Effector memory CD4-positive, alpha-beta T cell (primary cell): ENCODE measurements around the gene LDLRAD4.

Source experiments
- DNase-seq, 3 donors: peaks; one replicate each; pipeline ENCODE4 v3.0.0-alpha.2; 2020
- H3K27ac ChIP-seq: 2 replicates; pipeline ENCODE4 v1.7.0; 2013; ENCODE audit warnings: mild to moderate bottlenecking, low read length, moderate library complexity; ENCODE audit not compliant: insufficient read depth, poor library complexity, severe bottlenecking
- H3K27me3 ChIP-seq: replicated peaks from 2 replicates; pipeline ENCODE4 v1.7.0; 2013; ENCODE audit warnings: mild to moderate bottlenecking, low read length; ENCODE audit not compliant: insufficient read depth, control insufficient read depth, poor library complexity, severe bottlenecking
- H3K36me3 ChIP-seq: 2 replicates; pipeline ENCODE4 v1.7.0; 2013; ENCODE audit warnings: mild to moderate bottlenecking, low read length, moderate library complexity; ENCODE audit not compliant: control insufficient read depth, insufficient read depth
- H3K4me1 ChIP-seq: 2 replicates; pipeline ENCODE4 v1.7.0; 2013; ENCODE audit warnings: low read length, mild to moderate bottlenecking; ENCODE audit not compliant: control insufficient read depth, insufficient read depth, poor library complexity, severe bottlenecking
- H3K4me3 ChIP-seq: 2 replicates; pipeline ENCODE4 v1.7.0; 2013; ENCODE audit warnings: low read length, low read depth, mild to moderate bottlenecking; ENCODE audit not compliant: insufficient read depth, poor library complexity, severe bottlenecking
- H3K9me3 ChIP-seq: 2 replicates; pipeline ENCODE4 v1.7.0; 2013; ENCODE audit warnings: mild to moderate bottlenecking, low read length, moderate library complexity; ENCODE audit not compliant: control insufficient read depth

The LDLRAD4 gene

DNA sequence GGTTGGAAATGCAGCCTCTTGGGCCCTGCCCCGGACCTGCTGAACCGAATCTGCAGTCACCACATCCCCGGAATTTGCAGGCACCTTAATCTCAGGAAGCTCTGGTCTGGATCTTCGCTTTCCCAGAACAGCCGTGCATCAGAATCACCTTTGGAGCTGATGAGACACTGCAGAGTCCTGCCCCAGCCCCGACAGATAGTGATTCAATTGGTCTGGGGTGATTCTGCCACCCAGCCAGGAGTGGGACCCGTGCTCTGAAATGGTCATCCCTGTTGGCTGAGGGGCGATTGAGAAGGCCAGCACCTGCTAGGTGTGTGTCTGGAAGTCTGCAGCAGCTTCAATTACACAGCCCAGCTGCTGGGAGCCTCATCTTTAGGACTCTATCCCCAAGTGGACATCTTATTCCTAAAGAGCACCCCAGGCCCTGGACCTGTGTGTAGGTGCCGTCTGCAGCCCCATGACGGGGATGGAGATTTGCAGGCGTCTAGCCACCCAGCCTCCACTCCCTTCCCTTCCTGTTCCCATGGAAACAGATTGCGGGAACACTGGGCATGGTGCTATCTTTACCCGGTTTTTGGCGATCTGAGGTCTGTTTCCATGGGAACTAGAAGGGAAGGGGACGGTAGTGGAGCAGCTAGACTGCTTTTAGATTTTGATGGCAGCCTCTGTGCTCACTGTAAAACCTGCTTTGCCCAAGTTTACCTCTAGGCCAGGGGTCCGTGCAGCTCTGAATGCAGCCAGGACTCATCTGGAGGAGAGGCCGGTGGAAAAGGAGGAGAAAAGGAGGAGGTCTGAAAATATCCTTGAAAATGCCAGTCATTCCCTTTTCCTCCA, 156.1 kb downstream of the LDLRAD4 start:
- Histone ChIP-seq H3K4me1 (peaks cover 68% of the 10 kb centered on the region), H3K36me3 (no peaks in the 10 kb centered on the region), H3K27ac (peak overlapping the region; percentile 87), H3K9me3 (no peaks in the 10 kb centered on the region), H3K27me3 (no peaks in the 10 kb centered on the region), H3K4me3 (no peak overlapping the region)
- no peak for DNase-seq

DNA sequence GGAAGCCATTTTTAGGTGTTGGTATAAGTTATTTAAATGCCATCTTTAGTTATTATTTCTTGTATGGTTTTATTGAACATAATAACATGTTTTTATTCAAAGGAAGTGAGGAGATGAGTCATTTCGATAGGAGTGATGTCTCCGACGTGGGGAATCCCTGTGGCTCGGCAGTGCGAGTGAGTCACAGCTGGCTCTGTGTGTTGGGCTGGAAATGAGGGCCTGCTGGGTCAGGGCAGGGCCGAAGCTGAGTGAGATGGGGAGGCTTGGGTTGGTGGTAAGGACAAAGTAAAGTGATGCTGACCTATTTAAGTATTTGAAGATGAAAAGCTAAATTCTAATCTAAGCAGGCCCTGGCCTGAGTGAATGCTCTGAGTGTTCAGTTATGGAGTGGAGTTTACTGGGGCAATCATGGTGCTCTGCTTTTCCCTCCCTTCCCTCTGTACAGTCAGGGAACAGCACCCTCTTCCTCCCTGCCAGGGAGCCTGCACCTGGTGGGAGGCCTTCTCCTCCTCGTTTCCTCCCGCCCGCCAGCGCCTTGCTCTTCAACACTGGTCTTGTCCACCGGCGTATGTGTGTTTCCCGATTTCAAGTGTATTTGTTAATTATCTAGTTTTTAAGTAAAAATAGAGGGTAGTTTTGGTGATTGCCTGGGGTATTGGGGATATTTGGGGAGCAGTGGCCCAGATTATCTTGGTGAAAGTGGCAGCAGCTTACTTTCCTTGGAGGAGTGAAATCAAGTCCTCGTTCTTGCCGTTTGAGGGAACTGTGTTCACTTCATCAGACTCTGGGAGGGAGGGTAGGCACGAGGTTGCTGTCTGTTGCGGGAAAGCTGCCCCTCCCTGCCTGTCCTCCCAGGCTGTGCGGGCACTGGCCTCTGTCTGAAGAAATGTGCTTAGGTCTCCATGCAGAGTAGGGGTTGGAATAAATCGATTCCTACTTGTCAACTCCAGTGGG, 157.0 kb downstream of the LDLRAD4 start:
- Histone ChIP-seq H3K4me3 (no peak overlapping the region), H3K9me3 (no peaks in the 10 kb centered on the region)

DNA sequence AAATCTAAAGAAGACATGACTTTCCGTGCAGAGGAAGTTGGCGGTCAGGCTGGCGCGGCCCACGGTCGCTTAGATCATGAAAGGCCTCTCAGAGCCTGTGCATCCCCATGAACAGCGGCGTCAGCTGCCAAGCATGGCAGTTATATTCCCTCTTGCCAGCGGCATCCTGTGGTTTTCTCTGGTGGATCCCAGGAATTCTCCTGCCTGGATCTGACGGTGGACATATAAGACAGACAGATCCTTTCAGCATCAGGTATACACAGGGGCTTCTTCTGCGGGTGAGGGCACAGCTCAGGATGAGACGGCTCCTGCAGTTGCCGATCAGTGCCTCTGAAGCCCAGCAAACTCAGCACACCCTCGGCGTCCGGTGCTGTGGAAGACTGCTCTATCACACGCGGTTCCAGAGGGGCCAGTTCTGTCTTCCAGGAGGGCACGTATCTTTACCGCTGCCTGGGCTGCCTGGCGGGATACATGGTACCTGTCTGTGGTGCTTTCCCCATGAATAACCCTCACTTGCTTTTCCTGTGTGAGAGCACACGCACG, 157.8 kb downstream of the LDLRAD4 start:
- peak; percentile 57 to 59 (median 59) for DNase-seq
- H3K4me3 ChIP-seq: peak overlapping the region; percentile 1
- H3K36me3 ChIP-seq: no peaks in the 10 kb centered on the region
- peaks cover 71% of the 10 kb centered on the region for H3K4me1 ChIP-seq
- peak overlapping the region; percentile 87 for H3K27ac ChIP-seq
- H3K9me3 ChIP-seq: no peaks in the 10 kb centered on the region
- no peaks in the 10 kb centered on the region for H3K27me3 ChIP-seq

More for the DNA sequence above, 157.0 kb downstream of the LDLRAD4 start:
- Histone ChIP-seq H3K27ac (peak overlapping the region; percentile 87), H3K4me1 (peaks cover 71% of the 10 kb centered on the region), H3K27me3 (no peaks in the 10 kb centered on the region), H3K36me3 (no peaks in the 10 kb centered on the region)
- DNase-seq: peak; percentile 74 to 80 (median 75)

GRCh38 chr18:13376841-13377351, 158.3 kb downstream of the LDLRAD4 start:
- DNase-seq: peak; percentile 53 to 76 (median 60)
- Histone ChIP-seq H3K9me3 (no peaks in the 10 kb centered on the region), H3K4me1 (peaks cover 72% of the 10 kb centered on the region), H3K27me3 (no peaks in the 10 kb centered on the region), H3K36me3 (no peaks in the 10 kb centered on the region), H3K4me3 (peak overlapping the region; percentile 1), H3K27ac (peak overlapping the region; percentile 87)

DNA sequence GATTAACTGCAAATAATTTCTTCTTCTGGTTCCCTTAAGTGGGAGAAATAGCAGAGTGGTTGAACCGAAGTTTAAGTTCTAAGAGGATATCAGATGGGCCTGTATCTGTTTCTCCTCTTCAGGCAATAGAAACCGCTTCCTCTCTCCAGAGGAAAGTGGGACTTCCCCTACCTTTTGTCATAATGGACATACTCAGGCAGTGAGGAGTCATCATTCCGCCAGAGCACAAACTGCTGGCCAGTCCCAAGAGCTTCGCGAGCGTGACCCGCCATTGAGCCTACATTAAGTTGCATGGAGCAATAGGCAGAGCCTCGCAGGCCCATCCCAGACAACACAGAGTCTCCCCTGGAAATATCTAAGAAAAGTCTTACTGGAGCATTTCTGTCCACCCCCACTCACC, 158.9 kb downstream of the LDLRAD4 start:
- Histone ChIP-seq H3K27me3 (no peaks in the 10 kb centered on the region), H3K4me1 (peaks cover 67% of the 10 kb centered on the region), H3K27ac (peak overlapping the region; percentile 87), H3K4me3 (peak overlapping the region; percentile 1), H3K9me3 (no peaks in the 10 kb centered on the region), H3K36me3 (no peaks in the 10 kb centered on the region)
- DNase-seq: peak in 1 of 3 donors; percentile 31

GRCh38 chr18:13378150-13378549, 159.6 kb downstream of the LDLRAD4 start:
- DNase-seq: peak in 1 of 3 donors; percentile 9
- Histone ChIP-seq H3K4me3 (peak overlapping the region; percentile 3), H3K4me1 (peaks cover 71% of the 10 kb centered on the region), H3K36me3 (no peaks in the 10 kb centered on the region), H3K27ac (peak overlapping the region; percentile 87), H3K27me3 (no peaks in the 10 kb centered on the region), H3K9me3 (no peaks in the 10 kb centered on the region)

DNA sequence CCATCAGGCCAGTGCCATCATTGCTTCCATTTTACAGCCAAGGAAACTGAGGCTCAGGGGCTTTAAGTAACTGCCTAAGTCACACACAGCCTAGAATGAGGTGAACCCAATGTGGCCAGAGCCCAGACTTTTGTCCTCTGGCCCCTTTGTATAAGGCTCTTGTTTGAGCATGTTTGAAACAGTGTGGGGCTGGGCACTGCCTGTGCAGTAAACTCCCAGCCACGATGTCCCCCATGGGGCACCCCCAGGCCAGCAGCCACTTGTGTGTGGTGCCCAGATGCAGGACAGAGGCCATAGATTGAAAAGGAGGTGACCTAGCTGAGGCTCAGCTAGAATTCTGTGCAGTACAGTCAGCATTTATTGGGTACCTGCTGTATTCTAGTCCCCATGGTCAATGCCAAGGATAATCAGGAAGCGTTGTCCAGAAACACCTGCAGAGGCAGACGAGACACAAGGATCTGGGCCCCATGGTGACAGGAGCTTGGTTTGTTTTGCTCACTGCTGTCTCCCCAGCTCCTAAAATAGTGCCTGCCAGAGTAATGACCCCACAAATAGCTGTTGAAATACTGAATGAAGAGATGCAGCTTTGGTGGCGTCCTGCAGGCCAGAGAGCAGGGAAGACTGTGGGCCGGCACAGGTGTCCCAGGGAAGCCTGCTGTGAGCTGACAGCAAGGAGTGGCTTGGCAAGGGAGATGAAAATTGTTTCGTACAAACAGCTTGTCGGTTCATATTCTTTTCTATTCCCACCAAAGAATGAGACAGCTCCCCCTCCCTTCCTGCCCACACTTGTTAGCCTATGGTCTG, 160.7 kb downstream of the LDLRAD4 start:
- Histone ChIP-seq H3K27me3 (no peaks in the 10 kb centered on the region), H3K4me3 (no peak overlapping the region), H3K36me3 (no peaks in the 10 kb centered on the region), H3K9me3 (no peaks in the 10 kb centered on the region), H3K4me1 (peaks cover 76% of the 10 kb centered on the region), H3K27ac (peak overlapping the region; percentile 87)
- DNase-seq: no peak

- H3K36me3 ChIP-seq: no peaks in the 10 kb centered on the region
- no peak overlapping the region for H3K4me3 ChIP-seq
- H3K27ac ChIP-seq: peak overlapping the region; percentile 95
- H3K27me3 ChIP-seq: no peaks in the 10 kb centered on the region
- no peaks in the 10 kb centered on the region for H3K9me3 ChIP-seq
- H3K4me1 ChIP-seq: peaks cover 68% of the 10 kb centered on the region
- DNase-seq: no peak
Observed at GRCh38 chr18:13379930-13380690, 161.6 kb downstream of the LDLRAD4 start.
